GM12872 (cell line): Measurements from ENCODE around the gene ITM2B.

Experiments used
- CTCF ChIP-seq: IDR thresholded peaks from 3 replicates; pipeline ENCODE4 v1.5.1; 2011; ENCODE audit warnings: low read depth, mild to moderate bottlenecking, low read length, moderate library complexity; ENCODE audit not compliant: insufficient read depth

The ITM2B gene

DNA sequence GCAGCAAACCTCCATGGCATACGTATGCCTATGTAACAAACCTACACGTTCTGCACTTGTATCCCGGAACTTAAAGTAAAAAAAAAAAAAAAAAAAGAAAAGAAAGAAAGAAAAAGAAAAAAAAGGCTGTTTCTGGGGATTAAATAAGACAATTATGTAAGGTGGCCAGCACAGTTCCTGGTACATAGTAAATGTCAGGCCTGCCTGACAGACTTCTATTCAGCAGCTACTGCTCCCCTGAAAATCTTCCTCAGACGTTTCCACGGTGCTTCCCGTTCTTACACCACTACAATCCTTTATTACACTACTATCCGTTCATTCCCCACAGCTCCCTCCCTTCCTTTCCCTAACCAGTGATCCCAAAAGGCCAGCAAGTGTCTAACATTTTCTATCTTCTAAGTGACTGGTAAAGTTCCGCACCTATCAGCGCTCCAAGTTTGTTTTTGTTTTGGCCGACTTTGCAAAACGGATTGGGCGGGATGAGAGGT lies 69.9 kb downstream of the ITM2B start:
- TF ChIP-seq CTCF: no peak

DNA sequence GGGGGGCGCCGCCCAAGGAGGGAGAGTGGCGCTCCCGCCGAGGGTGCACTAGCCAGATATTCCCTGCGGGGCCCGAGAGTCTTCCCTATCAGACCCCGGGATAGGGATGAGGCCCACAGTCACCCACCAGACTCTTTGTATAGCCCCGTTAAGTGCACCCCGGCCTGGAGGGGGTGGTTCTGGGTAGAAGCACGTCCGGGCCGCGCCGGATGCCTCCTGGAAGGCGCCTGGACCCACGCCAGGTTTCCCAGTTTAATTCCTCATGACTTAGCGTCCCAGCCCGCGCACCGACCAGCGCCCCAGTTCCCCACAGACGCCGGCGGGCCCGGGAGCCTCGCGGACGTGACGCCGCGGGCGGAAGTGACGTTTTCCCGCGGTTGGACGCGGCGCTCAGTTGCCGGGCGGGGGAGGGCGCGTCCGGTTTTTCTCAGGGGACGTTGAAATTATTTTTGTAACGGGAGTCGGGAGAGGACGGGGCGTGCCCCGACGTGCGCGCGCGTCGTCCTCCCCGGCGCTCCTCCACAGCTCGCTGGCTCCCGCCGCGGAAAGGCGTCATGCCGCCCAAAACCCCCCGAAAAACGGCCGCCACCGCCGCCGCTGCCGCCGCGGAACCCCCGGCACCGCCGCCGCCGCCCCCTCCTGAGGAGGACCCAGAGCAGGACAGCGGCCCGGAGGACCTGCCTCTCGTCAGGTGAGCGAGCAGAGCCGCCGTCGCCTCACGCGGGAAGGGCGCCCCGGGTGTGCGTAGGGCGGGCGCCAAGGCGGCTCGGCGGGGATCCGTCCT lies 70.5 kb downstream of the ITM2B start, which contains the start of gene RB1:
Gene RB1 (plus strand): TSS at position 393 of the 784 bp plus-strand sequence. CDS start 162 bp downstream, at position 555.
- TF ChIP-seq CTCF: no peak

DNA sequence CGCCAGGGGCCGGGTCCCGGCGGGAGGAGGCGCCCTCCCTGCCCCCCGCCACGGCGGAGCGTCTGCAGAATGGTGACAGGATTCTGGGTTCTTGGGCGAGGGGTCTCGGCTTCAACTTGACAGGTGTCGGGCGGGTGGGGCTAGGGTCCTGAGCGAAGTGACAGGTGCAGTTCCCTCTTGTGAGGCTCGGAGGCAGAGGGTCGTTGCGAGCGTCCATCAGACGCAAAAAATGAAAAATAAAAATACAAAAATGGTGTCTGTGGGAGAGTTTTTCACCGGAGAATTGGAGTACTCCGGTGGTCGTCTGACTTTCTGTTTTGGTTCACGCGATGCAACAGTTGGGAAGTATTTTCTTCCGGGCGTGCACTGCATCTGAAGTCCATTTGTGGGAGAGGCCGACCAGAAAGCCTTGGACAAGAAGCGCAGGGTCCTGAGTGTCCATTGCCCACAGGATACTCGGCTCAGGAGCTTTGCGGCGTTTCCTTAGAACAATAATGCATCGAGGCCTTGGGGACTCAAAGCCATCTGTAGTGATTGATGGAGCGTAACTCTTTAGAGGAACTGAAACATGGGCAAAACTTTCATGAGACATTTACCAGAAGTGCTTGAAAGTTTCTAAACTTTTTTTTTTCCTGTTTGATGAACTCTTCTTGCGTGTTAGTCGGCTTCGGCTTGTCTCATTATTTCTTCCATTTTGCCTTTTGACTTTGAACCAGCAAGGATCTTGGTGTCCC lies 71.3 kb downstream of the ITM2B start:
- no peak for TF ChIP-seq CTCF

GRCh38 chr13:48311223-48311622 lies 78.2 kb downstream of the ITM2B start:
- TF ChIP-seq CTCF: no peak

DNA sequence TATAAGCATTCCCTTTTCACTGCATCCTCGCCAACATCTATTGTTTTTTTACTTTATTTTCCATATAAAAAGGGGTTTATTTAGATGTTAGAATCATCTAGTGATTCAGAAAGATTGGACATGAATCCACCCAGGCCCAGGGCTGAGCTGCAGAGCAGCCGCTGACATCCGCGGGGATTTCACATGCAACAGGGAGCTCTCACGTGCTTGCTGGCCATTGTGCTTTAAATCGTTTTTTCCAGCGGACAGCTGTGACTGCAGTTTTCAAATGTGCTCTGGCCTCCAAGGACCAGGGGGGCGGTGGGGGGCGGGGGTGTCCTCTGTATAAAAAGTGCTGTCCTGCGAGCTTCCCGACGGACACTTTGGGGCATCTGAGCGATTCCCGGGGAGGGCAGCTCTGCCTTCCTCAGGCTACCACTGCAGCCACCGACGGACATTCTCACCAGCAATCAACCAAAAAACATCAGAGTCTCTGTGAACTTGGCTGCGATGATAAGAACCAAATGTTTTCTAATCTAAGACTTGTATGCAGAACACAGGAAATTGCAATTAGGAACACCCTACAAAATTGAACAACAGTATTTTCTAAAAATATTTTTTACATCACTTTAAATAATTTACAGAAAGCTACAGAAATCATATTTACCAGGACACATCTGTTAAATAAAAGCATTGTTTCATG lies 83.1 kb downstream of the ITM2B start:
- TF ChIP-seq CTCF: no peak

DNA sequence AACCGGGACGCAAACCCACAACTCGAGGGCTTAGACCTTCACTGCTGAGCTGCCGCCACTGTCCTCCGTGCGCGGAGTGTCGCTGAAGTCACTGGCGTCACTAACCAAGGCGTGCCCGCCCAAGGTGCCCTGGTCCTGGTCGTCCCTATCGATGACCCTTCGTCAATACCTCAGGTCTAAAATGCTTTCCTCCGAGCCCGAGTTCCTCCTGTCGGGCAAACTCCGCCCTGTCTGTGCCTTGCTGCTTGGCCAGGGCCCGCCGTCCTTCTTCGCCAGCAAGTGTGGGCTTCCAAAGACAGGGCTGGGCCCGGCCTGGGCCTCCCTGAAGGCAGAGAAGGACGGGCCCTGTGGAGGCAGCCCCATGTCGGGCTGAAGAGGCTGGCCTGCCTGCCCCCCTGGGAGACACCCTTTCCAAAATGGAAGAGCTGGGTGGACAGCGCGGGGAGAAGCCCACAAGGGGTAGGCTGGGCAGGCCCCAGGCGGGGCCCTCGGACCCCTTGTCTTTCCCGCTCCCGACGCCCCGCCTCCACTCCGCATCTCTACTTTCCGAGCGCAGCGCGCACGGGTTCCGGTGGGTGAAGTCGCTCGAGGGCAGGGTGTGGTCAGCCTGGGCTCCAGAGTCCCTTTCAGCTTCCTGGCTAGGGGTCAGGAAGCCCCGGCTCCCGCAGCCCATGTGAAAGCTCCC lies 84.0 kb downstream of the ITM2B start:
- no peak for TF ChIP-seq CTCF
